HepG2 (cell line): ENCODE results near the gene CKS1B. TPM values are rescaled to one million over a fixed set of nuclear protein-coding genes. Genes with fewer than 3 reads are reported as not detected.
A peak's percentile ranks its signal among the peaks of the same experiment; 100 is the strongest.

Experiments
- CAMTA2 ChIP-seq: sonication (generic); formaldehyde crosslinking; IDR thresholded peaks from 2 replicates; pipeline ENCODE4 v1.4.0; 2020; ENCODE audit warnings: mild to moderate bottlenecking, missing genetic modification reagents, borderline replicate concordance
- ELF1 ChIP-seq: sonication (generic); formaldehyde crosslinking; IDR thresholded peaks from 2 replicates; pipeline ENCODE4 v1.4.0; 2020; ENCODE audit warnings: missing genetic modification reagents
- FOXC1 ChIP-seq: sonication (generic); formaldehyde crosslinking; IDR thresholded peaks from 2 replicates; pipeline ENCODE4 v1.8.0; 2022; ENCODE audit warnings: mild to moderate bottlenecking, missing genetic modification reagents, borderline replicate concordance
- GPN1 ChIP-seq: sonication (generic); formaldehyde crosslinking; IDR thresholded peaks from 2 replicates; pipeline ENCODE4 v1.5.1; 2020; ENCODE audit warnings: missing genetic modification reagents, borderline replicate concordance
- NR3C1 ChIP-seq: sonication (generic); formaldehyde crosslinking; IDR thresholded peaks from 2 replicates; pipeline ENCODE4 v1.4.0; 2020; ENCODE audit warnings: missing genetic modification reagents
- RXRA ChIP-seq: sonication (generic); formaldehyde crosslinking; IDR thresholded peaks from 2 replicates; pipeline ENCODE4 v1.5.1; 2020; ENCODE audit warnings: missing genetic modification reagents
- ZNF441 ChIP-seq: sonication (generic); formaldehyde crosslinking; IDR thresholded peaks from 2 replicates; pipeline ENCODE4 v1.7.0; 2021; ENCODE audit warnings: missing genetic modification reagents, borderline replicate concordance
- ZNF513 ChIP-seq: sonication (generic); formaldehyde crosslinking; conservative IDR thresholded peaks from 2 replicates; pipeline ENCODE4 v1.5.0; 2020; ENCODE audit warnings: missing genetic modification reagents
- ZNF607 ChIP-seq: sonication (generic); formaldehyde crosslinking; IDR thresholded peaks from 2 replicates; pipeline ENCODE4 v1.5.1; 2020; ENCODE audit warnings: missing genetic modification reagents, mild to moderate bottlenecking, borderline replicate concordance
- ZSCAN25 ChIP-seq: sonication (generic); formaldehyde crosslinking; IDR thresholded peaks from 2 replicates; pipeline ENCODE4 v1.8.0; 2022; ENCODE audit warnings: mild to moderate bottlenecking, missing genetic modification reagents
- polyA plus RNA-seq, 8 experiments: library from polyadenylated mRNA; depleted of rRNA in 3 of 8; stranded (reverse) in 7 of 8; unstranded in 1 of 8; fragments of >200 nt; fragmentation: Illumina TruSeq in 4 of 8; extraction: Trizol in 4 of 8; gene quantifications; 2 replicates each; pipeline versions ENCODE4 v1.2.1 to v1.2.3, GENCODE V29; 2011 to 2016; ENCODE audit warnings: low read depth in 4 of 8, missing spikeins in 1 of 8, mixed read lengths in 1 of 8; ENCODE audit not compliant: insufficient read depth in 1 of 8
- total RNA-seq, 5 experiments: library from RNA; depleted of rRNA; stranded (reverse); fragments of >200 nt; fragmentation: Illumina TruSeq; extraction: Trizol; gene quantifications; 2 replicates each; pipeline ENCODE4 v1.2.3, GENCODE V29; 2016; ENCODE audit warnings: low read depth in 1 of 5
- TF ChIP-seq, protein P1 (sequence below): sonication (generic); formaldehyde crosslinking; IDR thresholded peaks from 2 replicates; pipeline ENCODE4 v1.4.0; 2020; ENCODE audit warnings: missing genetic modification reagents
- TF ChIP-seq, protein P2 (sequence below), 2 experiments: IDR thresholded peaks; 2 replicates each; pipeline ENCODE4 v1.6.1; 2011 to 2012; ENCODE audit warnings: low read length in 2 of 2, borderline replicate concordance in 1 of 2, low read depth in 1 of 2, mild to moderate bottlenecking in 1 of 2, moderate library complexity in 1 of 2
- TF ChIP-seq, protein P3 (sequence below): IDR thresholded peaks from 2 replicates; pipeline ENCODE4 v1.6.1; 2016; ENCODE audit warnings: low read depth, borderline replicate concordance
- TF ChIP-seq, protein P4 (sequence below): sonication (generic); formaldehyde crosslinking; IDR thresholded peaks from 2 replicates; pipeline ENCODE4 v1.4.0; 2020; ENCODE audit warnings: low read depth, mild to moderate bottlenecking, missing genetic modification reagents

CKS1B gene
- total and polyA plus RNA-seq, 2 of the 13 experiments (the other 11 are each of a cell fraction or from before 2014, with no cell fraction given): 217 to 222 TPM

- TF ChIP-seq, protein P1, sequence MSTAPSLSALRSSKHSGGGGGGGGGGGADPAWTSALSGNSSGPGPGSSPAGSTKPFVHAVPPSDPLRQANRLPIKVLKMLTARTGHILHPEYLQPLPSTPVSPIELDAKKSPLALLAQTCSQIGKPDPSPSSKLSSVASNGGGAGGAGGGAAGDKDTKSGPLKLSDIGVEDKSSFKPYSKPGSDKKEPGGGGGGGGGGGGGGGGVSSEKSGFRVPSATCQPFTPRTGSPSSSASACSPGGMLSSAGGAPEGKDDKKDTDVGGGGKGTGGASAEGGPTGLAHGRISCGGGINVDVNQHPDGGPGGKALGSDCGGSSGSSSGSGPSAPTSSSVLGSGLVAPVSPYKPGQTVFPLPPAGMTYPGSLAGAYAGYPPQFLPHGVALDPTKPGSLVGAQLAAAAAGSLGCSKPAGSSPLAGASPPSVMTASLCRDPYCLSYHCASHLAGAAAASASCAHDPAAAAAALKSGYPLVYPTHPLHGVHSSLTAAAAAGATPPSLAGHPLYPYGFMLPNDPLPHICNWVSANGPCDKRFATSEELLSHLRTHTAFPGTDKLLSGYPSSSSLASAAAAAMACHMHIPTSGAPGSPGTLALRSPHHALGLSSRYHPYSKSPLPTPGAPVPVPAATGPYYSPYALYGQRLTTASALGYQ: peak; percentile 84; the same call in 1 of the 2 replicates
- no peak for TF ChIP-seq GPN1 (CRISPR knock-in tag)
- TF ChIP-seq, protein P2, sequence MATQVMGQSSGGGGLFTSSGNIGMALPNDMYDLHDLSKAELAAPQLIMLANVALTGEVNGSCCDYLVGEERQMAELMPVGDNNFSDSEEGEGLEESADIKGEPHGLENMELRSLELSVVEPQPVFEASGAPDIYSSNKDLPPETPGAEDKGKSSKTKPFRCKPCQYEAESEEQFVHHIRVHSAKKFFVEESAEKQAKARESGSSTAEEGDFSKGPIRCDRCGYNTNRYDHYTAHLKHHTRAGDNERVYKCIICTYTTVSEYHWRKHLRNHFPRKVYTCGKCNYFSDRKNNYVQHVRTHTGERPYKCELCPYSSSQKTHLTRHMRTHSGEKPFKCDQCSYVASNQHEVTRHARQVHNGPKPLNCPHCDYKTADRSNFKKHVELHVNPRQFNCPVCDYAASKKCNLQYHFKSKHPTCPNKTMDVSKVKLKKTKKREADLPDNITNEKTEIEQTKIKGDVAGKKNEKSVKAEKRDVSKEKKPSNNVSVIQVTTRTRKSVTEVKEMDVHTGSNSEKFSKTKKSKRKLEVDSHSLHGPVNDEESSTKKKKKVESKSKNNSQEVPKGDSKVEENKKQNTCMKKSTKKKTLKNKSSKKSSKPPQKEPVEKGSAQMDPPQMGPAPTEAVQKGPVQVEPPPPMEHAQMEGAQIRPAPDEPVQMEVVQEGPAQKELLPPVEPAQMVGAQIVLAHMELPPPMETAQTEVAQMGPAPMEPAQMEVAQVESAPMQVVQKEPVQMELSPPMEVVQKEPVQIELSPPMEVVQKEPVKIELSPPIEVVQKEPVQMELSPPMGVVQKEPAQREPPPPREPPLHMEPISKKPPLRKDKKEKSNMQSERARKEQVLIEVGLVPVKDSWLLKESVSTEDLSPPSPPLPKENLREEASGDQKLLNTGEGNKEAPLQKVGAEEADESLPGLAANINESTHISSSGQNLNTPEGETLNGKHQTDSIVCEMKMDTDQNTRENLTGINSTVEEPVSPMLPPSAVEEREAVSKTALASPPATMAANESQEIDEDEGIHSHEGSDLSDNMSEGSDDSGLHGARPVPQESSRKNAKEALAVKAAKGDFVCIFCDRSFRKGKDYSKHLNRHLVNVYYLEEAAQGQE (IDR thresholded peaks at IDR 0.05; ENCODE audit: borderline replicate concordance in 1 of 2, low read depth in 1 of 2, low read length in 2 of 2): no peak
- TF ChIP-seq, protein P3, sequence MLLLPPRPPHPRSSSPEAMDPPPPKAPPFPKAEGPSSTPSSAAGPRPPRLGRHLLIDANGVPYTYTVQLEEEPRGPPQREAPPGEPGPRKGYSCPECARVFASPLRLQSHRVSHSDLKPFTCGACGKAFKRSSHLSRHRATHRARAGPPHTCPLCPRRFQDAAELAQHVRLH (CRISPR knock-in tag): peak; percentile 90
- peak; percentile 44; the same call in 1 of the 2 replicates for TF ChIP-seq ZNF607
- no peak for TF ChIP-seq ZNF513
- peak; percentile 94 for TF ChIP-seq ZSCAN25 (CRISPR knock-in tag)
- 0 out of 2 replicates have a peak, but pooled peaks have one; percentile 34 for TF ChIP-seq ELF1 (CRISPR knock-in tag)
- 0 out of 2 replicates have a peak, but pooled peaks have one; percentile 9 for TF ChIP-seq ZNF441 (CRISPR knock-in tag)
- 0 out of 2 replicates have a peak, but pooled peaks have one; percentile 44 for TF ChIP-seq CAMTA2 (CRISPR knock-in tag)
- no peak for TF ChIP-seq NR3C1 (CRISPR knock-in tag)
- TF ChIP-seq, protein P4, sequence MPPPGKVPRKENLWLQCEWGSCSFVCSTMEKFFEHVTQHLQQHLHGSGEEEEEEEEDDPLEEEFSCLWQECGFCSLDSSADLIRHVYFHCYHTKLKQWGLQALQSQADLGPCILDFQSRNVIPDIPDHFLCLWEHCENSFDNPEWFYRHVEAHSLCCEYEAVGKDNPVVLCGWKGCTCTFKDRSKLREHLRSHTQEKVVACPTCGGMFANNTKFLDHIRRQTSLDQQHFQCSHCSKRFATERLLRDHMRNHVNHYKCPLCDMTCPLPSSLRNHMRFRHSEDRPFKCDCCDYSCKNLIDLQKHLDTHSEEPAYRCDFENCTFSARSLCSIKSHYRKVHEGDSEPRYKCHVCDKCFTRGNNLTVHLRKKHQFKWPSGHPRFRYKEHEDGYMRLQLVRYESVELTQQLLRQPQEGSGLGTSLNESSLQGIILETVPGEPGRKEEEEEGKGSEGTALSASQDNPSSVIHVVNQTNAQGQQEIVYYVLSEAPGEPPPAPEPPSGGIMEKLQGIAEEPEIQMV: no peak; the same call in 1 of the 2 replicates
- TF ChIP-seq RXRA: peak; percentile 76
- TF ChIP-seq FOXC1 (CRISPR knock-in tag): peak; percentile 88
Measured at GRCh38 chr1:155017041-155017945, 42.8 kb downstream of the CKS1B start (continued).
